22Rv1 (cell line): ENCODE data around the gene DSCAM.

Experiments used
- H3K27ac ChIP-seq: fragments of 450-650 bp; 2 replicates; pipeline ENCODE4 v1.5.1; 2017
- CTCF ChIP-seq: fragments of 450-650 bp; IDR thresholded peaks from 2 replicates; pipeline ENCODE4 v1.5.1; 2017; ENCODE audit warnings: mild to moderate bottlenecking
- ZFX ChIP-seq: fragments of 450-650 bp; IDR thresholded peaks from 2 replicates; pipeline ENCODE4 v1.6.1; 2017; ENCODE audit warnings: antibody characterized with exemption, borderline replicate concordance

Gene DSCAM

GRCh38 chr21:40517646-40518045 lies 329.3 kb downstream of the DSCAM start:
- TF ChIP-seq CTCF, result no peak
- no peak for TF ChIP-seq ZFX
- H3K27ac ChIP-seq, result no peak overlapping the region

- TF ChIP-seq CTCF (no peak), ZFX (no peak)
- H3K27ac ChIP-seq, result no peak overlapping the region
Measured at GRCh38 chr21:40516335-40516734, 330.6 kb downstream of the DSCAM start.

GRCh38 chr21:40512590-40512989 lies 334.4 kb downstream of the DSCAM start:
- no peak overlapping the region for H3K27ac ChIP-seq
- TF ChIP-seq CTCF (peak; percentile 88), ZFX (no peak)

- no peak for TF ChIP-seq CTCF
- no peak overlapping the region for H3K27ac ChIP-seq
Measured at GRCh38 chr21:40507978-40508377, 339.0 kb downstream of the DSCAM start.

- H3K27ac ChIP-seq, result no peak overlapping the region
- no peak for TF ChIP-seq CTCF
- no peak for TF ChIP-seq ZFX
Measured at GRCh38 chr21:40505681-40506080, 341.3 kb downstream of the DSCAM start.

- no peak for TF ChIP-seq ZFX
- no peak overlapping the region for H3K27ac ChIP-seq
Measured at GRCh38 chr21:40505244-40505643, 341.7 kb downstream of the DSCAM start.

GRCh38 chr21:40504825-40505224 lies 342.1 kb downstream of the DSCAM start:
- H3K27ac ChIP-seq, result no peak overlapping the region
- no peak for TF ChIP-seq ZFX
- no peak for TF ChIP-seq CTCF

GRCh38 chr21:40496116-40496515 lies 350.8 kb downstream of the DSCAM start:
- TF ChIP-seq ZFX (no peak), CTCF (no peak)
- no peak overlapping the region for H3K27ac ChIP-seq
